Right lobe of liver (tissue), 4 donors: ENCODE measurements around the gene EMILIN2.

ENCODE experiments used
- CTCF ChIP-seq, 4 donors: fragments of 200-600 bp in 3 of 4; fragments of 450-650 bp in 1 of 4; IDR thresholded peaks; one replicate each; pipeline versions ENCODE4 v1.5.1 to v1.8.0; 2016 to 2022; ENCODE audit warnings: antibody characterized with exemption in 4 of 4, mild to moderate bottlenecking in 2 of 4
- POLR2A ChIP-seq: fragments of 450-650 bp; IDR thresholded peaks from one replicate; pipeline ENCODE4 v1.6.1; 2017; ENCODE audit warnings: antibody characterized with exemption, mild to moderate bottlenecking
- donor health status: DM: no; HTN: no; CAD: no.
- donor health status: DM: no; HTN: no; CAD: no.
- donor health status: DM: no; HTN: yes; CAD: no.

GRCh38 chr18:2894131-2894840 is 47.5 kb downstream of the EMILIN2 start:
- no peak for TF ChIP-seq CTCF (IDR thresholded peaks at IDR 0.05)
- no peak for TF ChIP-seq POLR2A
